ENCODE measurements around the gene COQ7.

COQ7 gene

DNA sequence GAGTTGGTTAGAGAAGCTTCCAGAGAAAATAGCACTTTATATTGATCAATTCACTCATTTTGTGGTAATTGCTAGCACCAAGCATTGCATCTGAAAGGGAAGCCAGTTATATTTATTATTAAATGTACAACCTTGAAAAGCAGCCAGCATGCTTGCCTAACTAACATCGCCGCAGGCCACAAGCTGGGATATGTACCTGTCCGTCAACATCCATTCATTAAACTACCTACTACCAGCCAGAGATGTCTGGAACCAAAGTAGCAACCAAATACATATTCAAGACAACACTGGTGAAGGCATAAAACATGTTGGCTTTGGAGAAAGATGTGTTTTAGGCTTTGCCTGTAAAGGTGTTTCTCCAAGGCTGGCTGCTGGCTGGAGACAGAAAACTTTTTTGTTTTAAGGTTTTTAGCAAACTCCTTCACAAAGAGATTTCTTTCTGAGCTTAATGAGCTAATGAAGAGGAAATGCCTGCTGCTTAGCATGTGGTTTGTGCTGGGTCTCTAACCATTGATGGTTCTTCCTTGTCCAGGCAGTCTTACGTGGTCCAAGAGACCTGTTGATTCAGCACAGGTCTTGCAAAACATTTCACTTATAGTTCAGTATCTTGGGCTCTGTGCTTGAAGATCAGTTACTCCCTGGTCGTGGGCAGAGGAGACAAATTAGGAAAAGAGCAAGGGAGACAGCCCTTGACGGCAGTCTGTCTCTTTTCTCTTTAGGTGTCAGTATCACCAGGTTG is 49.5 kb downstream of the COQ7 start:
- Histone ChIP-seq H3K4me2 (ENCODE audit: insufficient read depth, low read length, poor library complexity, severe bottlenecking) (no peak overlapping the region), H3K27ac (replicated peaks; ENCODE audit: low read length) (no peak overlapping the region), H2AFZ (ENCODE audit: low read length) (no peak overlapping the region), H3K9me3 (replicated peaks in 1 of 2; ENCODE audit: control insufficient read depth in 2 of 2, insufficient read depth in 1 of 2, low read depth in 1 of 2, low read length in 2 of 2) (peaks cover 0 to 8% of the 10 kb centered on the region in 2 donors), H3K4ac (ENCODE audit: low read length) (no peak overlapping the region), H3K18ac (ENCODE audit: low read length) (no peak overlapping the region), H3K23ac (ENCODE audit: low read depth, low read length, poor library complexity) (no peak overlapping the region), H2BK5ac (ENCODE audit: low read length) (no peak overlapping the region), H3K4me3 (ENCODE audit: low read length in 2 of 2) (no peak overlapping the region), H2AK5ac (ENCODE audit: low read depth, low read length) (no peak overlapping the region), H3K79me1 (ENCODE audit: low read depth, low read length) (no peaks in the 10 kb centered on the region), H3K9ac (ENCODE audit: low read depth, low read length, poor library complexity) (no peak overlapping the region), H4K8ac (ENCODE audit: low read depth, low read length) (no peak overlapping the region), H3K36me3 (replicated peaks in 1 of 2; ENCODE audit: control insufficient read depth in 2 of 2, insufficient read depth in 2 of 2, low read length in 2 of 2) (peaks cover 0 to 2% of the 10 kb centered on the region in 2 donors), H3K27me3 (ENCODE audit: control insufficient read depth in 3 of 3, insufficient read depth in 3 of 3, low read depth in 1 of 3, low read length in 3 of 3) (peaks cover 0 to 23% (median 5%) of the 10 kb centered on the region in 3 experiments), H4K91ac (ENCODE audit: low read depth, low read length, poor library complexity) (no peak overlapping the region), H2BK15ac (ENCODE audit: low read length) (no peak overlapping the region), H3K4me1 (ENCODE audit: control insufficient read depth in 2 of 2, insufficient read depth in 1 of 2, low read depth in 1 of 2, low read length in 2 of 2) (peaks cover 5 to 6% of the 10 kb centered on the region in 2 donors), H2BK120ac (ENCODE audit: low read depth, low read length) (no peak overlapping the region), H3K14ac (ENCODE audit: low read length) (no peak overlapping the region), H2BK12ac (ENCODE audit: low read length) (no peak overlapping the region)
- no CpG with 5 or more reads among the region's 6 CpGs for WGBS, 2 donors (ENCODE audit: extremely low coverage in 2 of 2, insufficient read length in 2 of 2, insufficient replicate concordance in 1 of 2)
- no peak for DNase-seq (ENCODE audit: low spot score)

DNA sequence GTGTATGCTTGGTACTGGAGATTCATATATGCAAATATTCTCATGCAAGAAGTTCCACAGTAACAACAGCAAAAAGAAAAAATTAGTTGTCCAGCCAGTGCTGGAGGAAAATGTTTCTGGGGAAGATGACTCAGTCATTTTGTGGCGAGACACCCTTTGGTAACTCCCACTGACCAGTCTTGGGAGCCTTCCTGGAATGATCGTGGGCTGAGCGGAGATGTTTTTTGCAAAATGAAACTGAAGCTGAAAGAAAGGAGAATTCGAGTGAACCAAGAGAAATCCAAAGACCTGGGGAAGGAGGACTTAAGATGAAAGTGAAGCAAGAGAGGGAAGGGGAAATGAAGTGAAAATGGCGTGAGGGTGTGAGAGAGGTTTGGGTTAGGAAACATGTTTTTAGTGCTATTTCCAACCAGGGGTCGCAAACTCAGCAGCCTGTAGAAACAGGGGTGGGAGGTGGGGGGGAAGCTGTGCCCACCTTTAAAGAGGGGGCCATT is 51.6 kb downstream of the COQ7 start:
- H2AFZ ChIP-seq (ENCODE audit: low read length) = no peak overlapping the region
- no peak overlapping the region for H3K14ac ChIP-seq (ENCODE audit: low read length)
- peaks cover 0 to 8% of the 10 kb centered on the region in 2 donors for H3K9me3 ChIP-seq (replicated peaks in 1 of 2; ENCODE audit: control insufficient read depth in 2 of 2, insufficient read depth in 1 of 2, low read depth in 1 of 2, low read length in 2 of 2)
- no peak overlapping the region for H3K4me3 ChIP-seq (ENCODE audit: low read length in 2 of 2)
- H2BK12ac ChIP-seq (ENCODE audit: low read length) = no peak overlapping the region
- peaks cover 3 to 6% of the 10 kb centered on the region in 2 donors for H3K4me1 ChIP-seq (ENCODE audit: control insufficient read depth in 2 of 2, insufficient read depth in 1 of 2, low read depth in 1 of 2, low read length in 2 of 2)
- peaks cover 0 to 20% (median 5%) of the 10 kb centered on the region in 3 experiments for H3K27me3 ChIP-seq (ENCODE audit: control insufficient read depth in 3 of 3, insufficient read depth in 3 of 3, low read depth in 1 of 3, low read length in 3 of 3)
- H3K9ac ChIP-seq (ENCODE audit: low read depth, low read length, poor library complexity) = no peak overlapping the region
- H3K23ac ChIP-seq (ENCODE audit: low read depth, low read length, poor library complexity) = no peak overlapping the region
- H4K8ac ChIP-seq (ENCODE audit: low read depth, low read length) = no peak overlapping the region
- no peak overlapping the region for H3K4me2 ChIP-seq (ENCODE audit: insufficient read depth, low read length, poor library complexity, severe bottlenecking)
- H3K79me1 ChIP-seq (ENCODE audit: low read depth, low read length) = no peaks in the 10 kb centered on the region
- H3K4ac ChIP-seq (ENCODE audit: low read length) = no peak overlapping the region
- H3K27ac ChIP-seq (replicated peaks; ENCODE audit: low read length) = no peak overlapping the region
- no peak overlapping the region for H2BK5ac ChIP-seq (ENCODE audit: low read length)
- no peak overlapping the region for H2BK15ac ChIP-seq (ENCODE audit: low read length)
- H2BK120ac ChIP-seq (ENCODE audit: low read depth, low read length) = no peak overlapping the region
- no peak overlapping the region for H2AK5ac ChIP-seq (ENCODE audit: low read depth, low read length)
- H3K18ac ChIP-seq (ENCODE audit: low read length) = no peak overlapping the region
- DNase-seq (ENCODE audit: low spot score) = no peak
- H3K36me3 ChIP-seq (replicated peaks in 1 of 2; ENCODE audit: control insufficient read depth in 2 of 2, insufficient read depth in 2 of 2, low read length in 2 of 2) = peaks cover 0 to 2% of the 10 kb centered on the region in 2 donors
- WGBS, 2 donors (ENCODE audit: extremely low coverage in 2 of 2, insufficient read length in 2 of 2, insufficient replicate concordance in 1 of 2) = 100% methylated on average over 1 of the region's 6 CpGs
- no peak overlapping the region for H4K91ac ChIP-seq (ENCODE audit: low read depth, low read length, poor library complexity)

DNA sequence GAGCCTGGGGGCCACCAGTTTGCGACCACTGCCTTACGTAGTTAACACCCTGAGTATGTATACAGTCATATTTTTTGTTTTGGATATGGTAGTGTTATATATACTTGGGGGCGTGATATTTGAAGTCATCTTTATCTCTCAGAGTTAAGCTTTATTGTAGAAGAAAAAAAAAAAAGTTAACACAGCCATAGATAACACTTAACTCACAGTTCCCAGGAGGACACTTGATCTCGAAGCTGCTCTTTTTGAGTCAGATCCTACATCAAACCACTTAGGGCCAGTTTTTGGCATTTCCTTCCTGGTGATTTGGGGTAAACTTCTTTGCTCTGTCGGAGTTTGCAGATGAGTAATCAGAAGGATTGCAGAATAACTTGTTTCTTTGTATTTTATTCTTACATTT is 52.1 kb downstream of the COQ7 start:
- H3K18ac ChIP-seq (ENCODE audit: low read length) = no peak overlapping the region
- H3K36me3 ChIP-seq (replicated peaks in 1 of 2; ENCODE audit: control insufficient read depth in 2 of 2, insufficient read depth in 2 of 2, low read length in 2 of 2) = peaks cover 0 to 2% of the 10 kb centered on the region in 2 donors
- no peak overlapping the region for H3K27ac ChIP-seq (replicated peaks; ENCODE audit: low read length)
- H3K27me3 ChIP-seq (ENCODE audit: control insufficient read depth in 3 of 3, insufficient read depth in 3 of 3, low read depth in 1 of 3, low read length in 3 of 3) = peaks cover 0 to 15% (median 2%) of the 10 kb centered on the region in 3 experiments
- H2AFZ ChIP-seq (ENCODE audit: low read length) = no peak overlapping the region
- no peak for DNase-seq (ENCODE audit: low spot score)
- no peak overlapping the region for H2BK15ac ChIP-seq (ENCODE audit: low read length)
- peaks cover 0 to 8% of the 10 kb centered on the region in 2 donors for H3K9me3 ChIP-seq (replicated peaks in 1 of 2; ENCODE audit: control insufficient read depth in 2 of 2, insufficient read depth in 1 of 2, low read depth in 1 of 2, low read length in 2 of 2)
- H3K4me2 ChIP-seq (ENCODE audit: insufficient read depth, low read length, poor library complexity, severe bottlenecking) = no peak overlapping the region
- H3K14ac ChIP-seq (ENCODE audit: low read length) = no peak overlapping the region
- peaks cover under 1 to 6% of the 10 kb centered on the region in 2 donors for H3K4me1 ChIP-seq (ENCODE audit: control insufficient read depth in 2 of 2, insufficient read depth in 1 of 2, low read depth in 1 of 2, low read length in 2 of 2)
- no peak overlapping the region for H4K91ac ChIP-seq (ENCODE audit: low read depth, low read length, poor library complexity)
- H3K79me1 ChIP-seq (ENCODE audit: low read depth, low read length) = no peaks in the 10 kb centered on the region
- no CpG with 5 or more reads among the region's 5 CpGs for WGBS, 2 donors (ENCODE audit: extremely low coverage in 2 of 2, insufficient read length in 2 of 2, insufficient replicate concordance in 1 of 2)
- H2AK5ac ChIP-seq (ENCODE audit: low read depth, low read length) = no peak overlapping the region
- no peak overlapping the region for H3K4me3 ChIP-seq (ENCODE audit: low read length in 2 of 2)
- H2BK12ac ChIP-seq (ENCODE audit: low read length) = no peak overlapping the region
- no peak overlapping the region for H3K9ac ChIP-seq (ENCODE audit: low read depth, low read length, poor library complexity)
- H2BK5ac ChIP-seq (ENCODE audit: low read length) = no peak overlapping the region
- H4K8ac ChIP-seq (ENCODE audit: low read depth, low read length) = no peak overlapping the region
- no peak overlapping the region for H3K23ac ChIP-seq (ENCODE audit: low read depth, low read length, poor library complexity)
- H3K4ac ChIP-seq (ENCODE audit: low read length) = no peak overlapping the region
- no peak overlapping the region for H2BK120ac ChIP-seq (ENCODE audit: low read depth, low read length)

DNA sequence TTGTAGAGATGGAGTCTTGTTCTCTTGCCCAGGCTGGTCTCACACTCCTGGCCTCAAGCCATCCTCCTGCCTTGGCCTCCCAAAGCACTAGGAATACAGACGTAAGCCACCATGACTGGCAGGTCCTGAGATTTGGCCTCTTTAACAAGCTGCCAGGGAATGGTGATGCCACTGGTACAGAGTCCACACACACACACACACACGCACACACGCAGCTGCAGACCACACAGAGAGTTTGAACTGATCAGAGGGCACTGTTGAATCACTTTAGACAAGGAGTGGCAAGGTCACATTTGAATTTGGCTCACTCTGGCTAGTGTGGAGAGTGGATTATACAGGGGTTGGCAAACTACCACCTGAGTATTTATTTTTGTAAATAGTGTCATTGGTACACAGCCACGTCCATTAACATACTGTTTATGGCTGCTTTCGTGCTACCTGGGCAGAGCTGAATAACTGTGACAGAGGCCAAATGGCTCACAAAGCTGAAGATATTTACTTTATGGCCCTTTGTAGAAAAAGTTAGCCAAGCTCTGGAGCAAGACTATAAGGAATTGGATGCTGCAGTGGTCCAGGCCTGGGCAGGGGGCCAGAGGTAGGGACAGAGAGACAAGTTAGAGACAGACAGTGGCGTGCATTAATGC is 56.2 kb downstream of the COQ7 start:
- Histone ChIP-seq H2AK5ac (ENCODE audit: low read depth, low read length) (peak overlapping the region; percentile 22), H2BK12ac (ENCODE audit: low read length) (no peak overlapping the region)
- WGBS, 2 donors (ENCODE audit: extremely low coverage in 2 of 2, insufficient read length in 2 of 2, insufficient replicate concordance in 1 of 2) = no CpG with 5 or more reads among the region's 6 CpGs

More for the DNA sequence above, 56.2 kb downstream of the COQ7 start:
- Histone ChIP-seq H3K14ac (ENCODE audit: low read length) (no peak overlapping the region), H2BK15ac (ENCODE audit: low read length) (no peak overlapping the region), H3K27me3 (ENCODE audit: control insufficient read depth in 3 of 3, insufficient read depth in 3 of 3, low read depth in 1 of 3, low read length in 3 of 3) (no peaks in the 10 kb centered on the region), H2BK120ac (ENCODE audit: low read depth, low read length) (no peak overlapping the region), H3K36me3 (replicated peaks in 1 of 2; ENCODE audit: control insufficient read depth in 2 of 2, insufficient read depth in 2 of 2, low read length in 2 of 2) (no peaks in the 10 kb centered on the region), H4K91ac (ENCODE audit: low read depth, low read length, poor library complexity) (no peak overlapping the region), H3K23ac (ENCODE audit: low read depth, low read length, poor library complexity) (no peak overlapping the region), H3K4me3 (ENCODE audit: low read length in 2 of 2) (peak overlapping the region in 1 of 2 donors; percentile 66), H3K27ac (replicated peaks; ENCODE audit: low read length) (no peak overlapping the region), H3K4ac (ENCODE audit: low read length) (no peak overlapping the region), H2BK5ac (ENCODE audit: low read length) (no peak overlapping the region), H2AFZ (ENCODE audit: low read length) (no peak overlapping the region), H3K79me1 (ENCODE audit: low read depth, low read length) (no peaks in the 10 kb centered on the region), H3K18ac (ENCODE audit: low read length) (peak overlapping the region; percentile 8), H3K4me2 (ENCODE audit: insufficient read depth, low read length, poor library complexity, severe bottlenecking) (no peak overlapping the region), H3K4me1 (ENCODE audit: control insufficient read depth in 2 of 2, insufficient read depth in 1 of 2, low read depth in 1 of 2, low read length in 2 of 2) (no peaks in the 10 kb centered on the region), H3K9me3 (replicated peaks in 1 of 2; ENCODE audit: control insufficient read depth in 2 of 2, insufficient read depth in 1 of 2, low read depth in 1 of 2, low read length in 2 of 2) (peaks cover 0 to 4% of the 10 kb centered on the region in 2 donors), H4K8ac (ENCODE audit: low read depth, low read length) (no peak overlapping the region), H3K9ac (ENCODE audit: low read depth, low read length, poor library complexity) (no peak overlapping the region)
- no peak for DNase-seq (ENCODE audit: low spot score)
